Measurements from ENCODE around the gene OPRM1.
"Not testable (repeated sequence)": the region's sequence is repeated elsewhere in the genome, so short reads cannot be mapped to it uniquely, and the experiment has no call there.

Gene OPRM1

DNA sequence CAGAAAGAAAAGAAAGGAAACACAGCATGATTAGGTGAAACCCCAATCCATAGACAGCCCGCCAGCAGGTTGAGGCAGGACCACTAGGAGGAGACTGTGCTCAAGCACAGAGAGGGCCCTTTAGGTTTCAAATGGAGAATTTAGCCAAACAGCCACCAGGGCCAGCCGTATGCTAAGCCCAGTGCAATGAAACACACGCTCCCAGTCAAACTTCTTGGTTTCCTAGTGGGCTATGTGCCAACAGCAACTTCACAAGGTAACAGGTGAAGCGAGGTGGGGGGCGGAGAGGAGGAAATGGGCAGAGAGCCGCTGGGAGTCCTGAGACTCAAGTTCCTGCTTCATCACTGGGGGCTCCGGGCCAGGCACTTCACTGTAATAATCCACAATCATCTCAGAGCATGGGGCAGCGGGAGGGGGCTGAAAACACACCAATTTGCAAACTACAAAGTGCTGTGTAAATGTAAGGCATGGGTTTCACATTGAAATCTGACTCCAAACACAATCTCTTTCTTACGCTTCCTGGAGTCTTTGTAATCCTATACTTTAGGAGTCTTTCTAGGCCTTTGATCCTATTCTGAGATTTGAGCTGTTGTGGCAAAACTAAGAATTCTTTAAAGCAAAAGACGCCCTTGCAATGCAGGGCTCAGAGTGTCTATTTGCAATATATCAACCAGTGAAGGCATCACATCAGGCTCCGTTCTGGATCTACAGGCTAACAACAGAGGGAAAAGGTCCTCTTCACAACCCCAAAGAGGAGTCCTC lies 117.3 kb downstream of the OPRM1 start:
- peak; percentile 60 for DNase-seq

DNA sequence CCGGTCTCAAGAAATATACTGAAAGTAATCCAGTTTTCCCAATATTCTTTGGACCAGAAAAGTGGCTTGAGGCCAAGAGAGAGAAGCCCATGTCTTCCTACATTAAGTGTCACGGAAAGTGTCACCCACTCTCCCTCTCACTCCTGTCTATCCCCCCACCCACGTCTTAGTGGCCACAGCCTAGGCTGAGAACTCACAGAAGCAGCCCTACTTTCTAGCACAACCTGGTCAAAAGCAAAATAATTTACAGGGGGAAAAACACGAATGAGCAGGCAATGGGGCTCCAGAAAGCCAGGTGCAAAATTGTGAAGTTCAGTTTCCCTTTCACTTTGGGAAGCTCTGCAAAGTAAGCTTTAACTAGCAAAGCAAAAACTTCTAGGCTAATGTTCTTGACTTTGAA lies 118.0 kb downstream of the OPRM1 start:
- DNase-seq = no peak

DNA sequence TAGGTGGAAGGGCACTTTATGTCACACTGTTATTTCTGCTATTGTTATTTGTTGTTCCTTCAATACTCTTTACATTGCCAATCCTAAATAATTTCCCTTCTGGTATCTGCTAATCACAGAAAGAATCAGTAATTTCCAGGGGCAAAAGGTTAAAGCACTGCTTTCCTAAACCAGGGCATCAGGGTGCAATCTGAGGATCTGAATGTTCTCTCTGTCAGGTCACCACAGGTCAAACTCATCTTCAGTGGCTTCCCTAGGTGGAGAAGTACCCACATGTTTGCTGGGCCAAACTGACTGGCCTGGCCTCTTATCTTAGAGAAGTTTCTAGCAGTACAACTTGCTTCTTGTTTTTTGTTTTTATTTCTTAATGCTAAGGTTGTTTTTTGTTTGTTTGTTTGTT lies 118.7 kb downstream of the OPRM1 start:
- no peak for DNase-seq

- DNase-seq = no peak
Measured at GRCh38 chr6:154159126-154159525, 120.1 kb downstream of the OPRM1 start.

GRCh38 chr6:154161689-154162088 lies 122.6 kb downstream of the OPRM1 start:
- DNase-seq = no peak

GRCh38 chr6:154164397-154164796 lies 125.4 kb downstream of the OPRM1 start:
- DNase-seq = peak; percentile 35

- DNase-seq = no peak
Measured at GRCh38 chr6:154165478-154165877, 126.4 kb downstream of the OPRM1 start.

- DNase-seq = no peak
Measured at GRCh38 chr6:154166140-154166539, 127.1 kb downstream of the OPRM1 start.

DNA sequence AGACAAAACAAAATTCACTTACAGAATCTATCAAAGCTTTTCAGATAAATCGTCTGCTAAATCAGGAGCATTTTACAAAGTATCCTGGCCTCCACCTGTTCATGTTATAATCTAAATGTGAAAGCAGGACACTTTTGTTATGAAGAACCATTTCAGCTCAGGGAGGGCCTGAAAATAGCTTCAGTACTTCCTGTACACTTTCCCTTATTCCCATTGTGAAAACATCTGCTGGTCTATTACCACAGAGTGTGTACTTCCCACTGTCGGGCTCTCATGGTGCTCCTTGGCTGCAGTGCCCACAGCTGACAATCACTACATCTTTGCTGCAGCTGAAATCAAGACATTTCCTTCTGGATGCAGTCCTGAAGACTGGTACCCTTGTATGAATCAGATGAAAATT lies 128.1 kb downstream of the OPRM1 start:
- no peak for DNase-seq

DNA sequence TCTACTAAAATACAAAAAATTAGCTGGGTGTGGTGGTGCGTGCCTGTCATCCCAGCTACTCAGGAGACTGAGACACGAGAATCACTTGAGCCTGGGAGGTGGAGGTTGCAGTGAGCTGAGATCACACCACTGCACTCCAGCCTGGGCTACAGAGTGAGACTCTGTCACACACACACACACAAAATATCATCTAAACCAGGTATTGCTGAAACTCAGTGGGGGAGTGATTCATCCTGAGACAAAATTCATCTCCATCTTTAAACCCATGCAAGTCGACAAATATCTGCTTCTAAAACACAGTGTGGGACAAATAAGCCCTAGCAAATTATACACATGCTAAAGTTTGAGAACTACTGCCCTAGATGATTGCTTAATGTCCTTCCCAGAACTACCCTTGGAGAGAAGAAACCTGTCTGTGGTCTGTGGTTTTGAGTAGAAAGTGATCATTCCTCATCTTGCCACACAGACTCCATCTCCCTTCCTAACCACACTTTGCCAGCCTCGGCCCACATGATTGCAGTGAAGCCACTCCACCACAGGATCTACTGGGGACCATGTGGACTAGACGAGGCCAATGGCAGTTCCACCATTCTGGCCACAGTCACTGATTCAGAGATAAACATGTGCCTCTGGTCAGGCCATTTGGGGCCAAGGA lies 130.3 kb downstream of the OPRM1 start:
- no peak for DNase-seq

GRCh38 chr6:154170106-154170505 lies 131.1 kb downstream of the OPRM1 start:
- DNase-seq = no peak

GRCh38 chr6:154172393-154172792 lies 133.4 kb downstream of the OPRM1 start:
- DNase-seq = not testable (repeated sequence)

- DNase-seq = no peak
Measured at GRCh38 chr6:154179434-154179833, 140.4 kb downstream of the OPRM1 start.

DNA sequence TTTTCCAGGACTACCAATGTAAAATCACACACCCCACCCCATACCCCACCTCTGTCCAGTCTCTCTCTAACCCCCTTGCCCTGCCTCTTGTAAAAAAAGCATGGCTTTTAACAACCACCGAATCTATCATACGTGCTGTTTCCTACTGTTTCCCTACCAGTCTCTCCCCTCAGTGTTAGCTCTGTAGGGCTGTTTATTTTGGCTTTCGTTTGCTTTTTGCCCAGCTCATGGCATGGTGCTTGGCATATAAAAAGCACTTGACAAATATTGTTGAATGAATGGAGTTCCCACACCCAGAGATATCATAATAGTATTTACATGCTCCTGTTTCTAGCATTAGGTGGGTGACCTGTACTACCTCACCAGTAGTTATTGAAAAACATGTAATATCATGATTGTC lies 148.2 kb downstream of the OPRM1 start:
- no peak for DNase-seq

- no peak for DNase-seq
Measured at GRCh38 chr6:154187714-154188113, 148.7 kb downstream of the OPRM1 start.

- no peak for DNase-seq
Measured at GRCh38 chr6:154196333-154196885, 157.4 kb downstream of the OPRM1 start.

GRCh38 chr6:154197196-154197860 lies 158.3 kb downstream of the OPRM1 start:
- DNase-seq = peak; percentile 6

DNA sequence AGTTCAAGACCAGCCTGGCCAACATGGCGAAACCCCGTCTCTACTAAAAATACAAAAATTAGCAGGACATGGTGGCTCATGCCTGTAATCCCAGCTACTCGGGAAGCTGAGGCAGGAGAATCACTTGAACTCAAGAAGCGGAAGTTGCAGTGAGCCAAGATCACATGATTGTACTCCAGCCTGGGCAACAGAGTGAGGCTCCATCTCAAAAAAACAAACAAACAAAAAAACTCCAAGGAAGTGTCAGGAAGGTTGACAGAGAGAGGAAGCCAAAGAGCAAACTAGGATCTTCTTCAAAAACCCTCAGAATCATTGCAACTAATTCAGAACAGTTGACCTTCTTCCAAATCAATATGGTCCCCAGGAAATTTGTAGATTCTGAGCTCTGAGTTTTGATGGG lies 162.6 kb downstream of the OPRM1 start:
- not testable (repeated sequence) for DNase-seq

GRCh38 chr6:154202339-154202738 lies 163.3 kb downstream of the OPRM1 start:
- DNase-seq = no peak

DNA sequence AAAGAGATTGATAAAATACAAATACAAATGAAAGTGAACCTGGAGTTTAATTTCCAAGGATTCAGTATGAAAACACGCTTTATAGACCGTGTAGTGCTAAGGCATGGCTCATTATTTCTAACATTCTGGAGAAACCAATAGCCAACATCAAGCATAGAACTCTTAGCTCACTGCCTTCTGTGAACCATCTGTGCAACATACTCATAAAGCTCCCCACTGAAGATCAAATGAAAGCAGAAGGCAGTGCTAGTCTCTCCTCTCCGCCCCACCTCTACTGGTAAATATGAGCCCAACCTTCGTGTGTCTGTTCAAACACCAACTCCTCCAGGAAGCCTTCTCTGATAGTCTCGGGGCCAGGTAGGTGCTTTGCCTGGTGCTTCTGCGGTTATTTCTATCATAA lies 163.9 kb downstream of the OPRM1 start:
- DNase-seq = no peak

GRCh38 chr6:154206141-154206540 lies 167.1 kb downstream of the OPRM1 start:
- no peak for DNase-seq

DNA sequence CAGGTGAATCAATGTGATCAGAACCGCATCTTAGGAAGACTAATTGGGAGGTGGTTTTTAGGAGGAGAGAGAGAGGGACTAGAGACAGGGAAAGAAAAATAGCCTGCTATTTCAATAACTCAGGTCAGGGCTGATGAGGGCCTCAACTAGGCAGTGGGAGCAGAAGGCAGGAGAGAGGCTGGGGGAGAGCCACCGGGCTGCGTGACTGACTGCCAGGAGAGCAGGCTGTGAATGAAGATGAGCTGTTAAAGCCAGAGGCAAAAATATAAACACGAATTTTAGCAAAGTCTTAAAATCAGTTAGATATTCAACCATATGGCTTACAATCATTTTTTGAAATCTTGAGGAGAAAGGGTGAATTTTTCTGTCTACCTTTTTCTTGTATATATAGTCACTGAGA lies 168.0 kb downstream of the OPRM1 start:
- DNase-seq = no peak

- no peak for DNase-seq
Measured at GRCh38 chr6:154209555-154209954, 170.5 kb downstream of the OPRM1 start.

DNA sequence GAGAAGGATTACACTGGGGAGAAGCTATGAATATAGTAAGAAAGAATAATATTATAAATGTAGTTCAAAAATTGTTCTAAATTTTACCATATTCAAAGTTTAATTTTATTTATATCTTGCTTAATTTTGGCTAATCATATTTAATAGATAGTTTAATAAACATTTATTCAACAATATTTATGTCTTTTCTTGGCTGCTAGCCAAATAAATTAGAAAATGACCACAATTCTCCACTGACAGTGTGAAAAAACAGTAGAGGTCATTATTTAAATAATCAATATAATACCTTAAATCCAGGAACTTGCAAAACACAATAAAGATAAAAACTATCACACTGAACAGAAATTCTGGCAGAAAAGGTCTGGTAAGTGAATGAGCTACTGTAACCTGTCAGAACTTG lies 171.6 kb downstream of the OPRM1 start:
- DNase-seq = no peak
